ENCODE data around the gene TAC3. TPM values are rescaled to one million over a fixed set of nuclear protein-coding genes. Genes with fewer than 3 reads are reported as not detected.

Gene TAC3
- total RNA-seq, 1 experiment from 2014 or later, result 6.2 TPM

DNA sequence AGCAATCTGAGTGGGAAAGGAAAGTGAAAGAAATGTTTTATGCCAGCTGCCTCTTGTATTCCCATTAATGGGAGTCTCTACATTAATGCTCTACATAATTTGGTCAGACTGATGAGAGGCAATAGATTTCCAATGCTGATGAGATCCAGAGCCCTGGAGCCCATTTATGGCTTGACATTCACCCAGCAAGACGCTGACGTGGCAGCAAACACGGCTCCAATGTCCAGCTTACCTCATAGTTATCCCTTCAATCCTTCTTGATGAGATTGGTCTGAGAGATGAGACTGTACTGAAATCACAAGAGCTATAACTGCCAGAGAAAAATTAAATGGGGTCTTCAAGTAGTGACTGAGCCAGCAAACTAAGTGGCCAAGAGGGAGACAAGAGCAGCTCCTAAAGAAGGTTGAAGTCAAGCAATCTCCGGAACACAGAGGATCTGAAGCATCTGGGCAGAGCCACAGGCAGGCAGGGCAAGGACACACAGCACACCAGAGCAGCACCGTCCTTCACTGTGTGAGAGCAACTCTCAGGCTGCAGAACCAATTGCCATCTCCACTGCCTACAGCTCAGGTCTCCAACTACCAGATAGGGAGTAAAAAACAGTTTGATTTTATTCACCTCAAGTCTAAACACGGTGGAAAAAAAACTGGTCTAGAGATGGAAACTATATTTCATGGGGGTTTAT, 40.9 kb upstream of the TAC3 start:
- H4K91ac ChIP-seq (ENCODE audit: insufficient read length, low read depth, low read length), result no peak overlapping the region
- H4K20me1 ChIP-seq (ENCODE audit: control insufficient read depth, insufficient read depth, insufficient read length), result no peaks in the 10 kb centered on the region
- no peaks in the 10 kb centered on the region for H3K9me3 ChIP-seq (ENCODE audit: control insufficient read depth, low read depth, low read length)
- Mint-ChIP-seq H3K27me3 (ENCODE audit: low read depth) (no peaks in the 10 kb centered on the region), H3K4me3 (no peak overlapping the region), H3K9me3 (no peaks in the 10 kb centered on the region), H3K36me3 (ENCODE audit: insufficient read depth in 1 of 3, low read depth in 3 of 3) (peaks cover 33 to 67% (median 58%) of the 10 kb centered on the region in 3 experiments; a peak in 6 of 7 replicates), H3K27ac (peak overlapping the region in 1 of 3 experiments; percentile 31; a peak in 1 of 7 replicates), H3K4me1 (no peaks in the 10 kb centered on the region)
- no peak overlapping the region for H2BK12ac ChIP-seq (ENCODE audit: insufficient read length, low read depth, low read length)
- no peak for DNase-seq
- H2BK20ac ChIP-seq (ENCODE audit: low read depth, low read length, poor library complexity, severe bottlenecking), result no peak overlapping the region
- no peak overlapping the region for H2AFZ ChIP-seq (ENCODE audit: low read length)
- H3K4me1 ChIP-seq (ENCODE audit: insufficient read depth, low read length), result no peaks in the 10 kb centered on the region
- no peak overlapping the region for H3K27ac ChIP-seq (ENCODE audit: insufficient read length, low read depth, low read length)
- H3K18ac ChIP-seq (ENCODE audit: insufficient read length, low read depth, low read length), result no peak overlapping the region
- H3K14ac ChIP-seq (ENCODE audit: insufficient read depth, low read length), result no peak overlapping the region
- H3K4me2 ChIP-seq (ENCODE audit: insufficient read depth, insufficient read length, low read length), result no peak overlapping the region
- no CpG with 5 or more reads among the region's 6 CpGs for WGBS (ENCODE audit: extremely low coverage, insufficient read length, low lambda C conversion rate)
- H3K27me3 ChIP-seq (ENCODE audit: insufficient read depth, low read length), result no peaks in the 10 kb centered on the region
- no peak overlapping the region for H3K23ac ChIP-seq (ENCODE audit: insufficient read length, low read depth, low read length)
- H3K79me1 ChIP-seq (ENCODE audit: insufficient read depth, low read depth, low read length, poor library complexity, severe bottlenecking), result no peaks in the 10 kb centered on the region
- no peak overlapping the region for H3K56ac ChIP-seq (ENCODE audit: insufficient read length, low read depth, low read length)
- no peak overlapping the region for H2AK5ac ChIP-seq (ENCODE audit: insufficient read length, low read length)
- TF ChIP-seq, protein P1, sequence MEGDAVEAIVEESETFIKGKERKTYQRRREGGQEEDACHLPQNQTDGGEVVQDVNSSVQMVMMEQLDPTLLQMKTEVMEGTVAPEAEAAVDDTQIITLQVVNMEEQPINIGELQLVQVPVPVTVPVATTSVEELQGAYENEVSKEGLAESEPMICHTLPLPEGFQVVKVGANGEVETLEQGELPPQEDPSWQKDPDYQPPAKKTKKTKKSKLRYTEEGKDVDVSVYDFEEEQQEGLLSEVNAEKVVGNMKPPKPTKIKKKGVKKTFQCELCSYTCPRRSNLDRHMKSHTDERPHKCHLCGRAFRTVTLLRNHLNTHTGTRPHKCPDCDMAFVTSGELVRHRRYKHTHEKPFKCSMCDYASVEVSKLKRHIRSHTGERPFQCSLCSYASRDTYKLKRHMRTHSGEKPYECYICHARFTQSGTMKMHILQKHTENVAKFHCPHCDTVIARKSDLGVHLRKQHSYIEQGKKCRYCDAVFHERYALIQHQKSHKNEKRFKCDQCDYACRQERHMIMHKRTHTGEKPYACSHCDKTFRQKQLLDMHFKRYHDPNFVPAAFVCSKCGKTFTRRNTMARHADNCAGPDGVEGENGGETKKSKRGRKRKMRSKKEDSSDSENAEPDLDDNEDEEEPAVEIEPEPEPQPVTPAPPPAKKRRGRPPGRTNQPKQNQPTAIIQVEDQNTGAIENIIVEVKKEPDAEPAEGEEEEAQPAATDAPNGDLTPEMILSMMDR (conservative IDR thresholded peaks at IDR 0.05), result no peak
- H3K79me2 ChIP-seq (ENCODE audit: insufficient read depth, low read length), result no peaks in the 10 kb centered on the region
- H2BK120ac ChIP-seq (ENCODE audit: low read depth, low read length, poor library complexity, severe bottlenecking), result no peak overlapping the region
- no peak overlapping the region for H3K4ac ChIP-seq (ENCODE audit: low read depth, low read length)
- no peak overlapping the region for H3K9ac ChIP-seq (ENCODE audit: extremely low read depth, insufficient read length, low read length)
- H2BK5ac ChIP-seq (ENCODE audit: insufficient read length, low read length), result no peak overlapping the region
- no peak overlapping the region for H3T11ph ChIP-seq (ENCODE audit: low read length)
- no peaks in the 10 kb centered on the region for H3K23me2 ChIP-seq (ENCODE audit: insufficient read length, low read depth, low read length, poor library complexity, severe bottlenecking)
- no peak overlapping the region for H4K5ac ChIP-seq (ENCODE audit: insufficient read length, low read depth, low read length)
- H4K8ac ChIP-seq (replicated peaks; ENCODE audit: insufficient read length, low read depth, low read length), result no peak overlapping the region
- H2BK15ac ChIP-seq (ENCODE audit: low read depth, low read length), result no peak overlapping the region

Measured in H9 (cell line).